ENCODE measurements around the gene DCXR.
"Not testable (repeated sequence)": the region's sequence is repeated elsewhere in the genome, so short reads cannot be mapped to it uniquely, and the experiment has no call there.

DCXR gene

GRCh38 chr17:82041144-82041814 lies 3.8 kb upstream of the DCXR start:
- Histone ChIP-seq H3K9ac (ENCODE audit: insufficient read length, low read depth) (no peak overlapping the region), H3K9me3 (ENCODE audit: insufficient read depth, low read length) (no peaks in the 10 kb centered on the region), H3K36me3 (ENCODE audit: insufficient read depth, insufficient read length, low read length) (peaks cover 4% of the 10 kb centered on the region), H3K4me3 (ENCODE audit: insufficient read length, low read depth) (no peak overlapping the region), H3K27me3 (ENCODE audit: insufficient read depth, insufficient read length) (peaks cover 14% of the 10 kb centered on the region), H3K4me1 (ENCODE audit: insufficient read depth, insufficient read length) (peaks cover 28% of the 10 kb centered on the region)
- DNase-seq (ENCODE audit: low read depth, low spot score): no peak
- no peak for TF ChIP-seq SUZ12 (IDR thresholded peaks at IDR 0.05; ENCODE audit: extremely low read depth, insufficient read depth, insufficient read length)
- TF ChIP-seq ZNF274 (IDR thresholded peaks at IDR 0.05; ENCODE audit: low read depth, low read length): no peak
- no peak for TF ChIP-seq YY1 (IDR thresholded peaks at IDR 0.05; ENCODE audit: insufficient read depth, insufficient read length)

DNA sequence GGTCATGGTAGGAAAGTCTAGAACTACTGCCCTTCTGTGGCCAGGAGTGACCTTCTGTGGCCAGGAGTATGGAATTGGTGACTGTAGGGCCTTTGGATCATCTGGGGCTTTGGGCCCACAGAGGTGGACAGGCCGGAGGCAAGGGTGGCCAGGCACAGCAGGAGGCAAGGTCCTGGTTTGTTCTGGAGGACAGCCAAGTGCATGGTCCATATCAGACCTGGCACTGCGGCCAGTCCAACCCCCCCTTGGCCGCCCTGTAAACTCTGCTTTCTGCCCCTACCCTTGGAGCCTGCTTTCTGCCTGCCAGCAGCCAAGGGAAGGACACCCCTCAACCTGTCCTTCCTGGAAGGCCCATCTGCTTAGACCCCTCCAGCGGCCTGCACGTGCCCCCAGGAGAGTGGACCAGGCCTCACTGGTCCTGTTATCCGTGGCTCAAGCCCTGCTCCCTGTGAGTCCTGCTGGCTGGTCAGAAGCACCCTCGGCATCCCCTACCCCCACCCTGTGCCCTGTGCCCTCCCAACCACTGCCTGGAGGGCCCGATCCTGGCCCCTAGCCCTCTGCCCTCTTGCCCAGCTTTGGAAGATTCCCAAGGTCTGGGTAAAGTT lies 2.3 kb upstream of the DCXR start:
- H3K9me3 ChIP-seq (ENCODE audit: insufficient read depth, low read length): no peaks in the 10 kb centered on the region
- TF ChIP-seq SUZ12 (IDR thresholded peaks at IDR 0.05; ENCODE audit: extremely low read depth, insufficient read depth, insufficient read length) (no peak), ZNF274 (IDR thresholded peaks at IDR 0.05; ENCODE audit: low read depth, low read length) (no peak), YY1 (IDR thresholded peaks at IDR 0.05; ENCODE audit: insufficient read depth, insufficient read length) (no peak)
- H3K9ac ChIP-seq (ENCODE audit: insufficient read length, low read depth): no peak overlapping the region

GRCh38 chr17:82038796-82039409 lies 1.4 kb upstream of the DCXR start:
- not testable (repeated sequence) for H3K4me3 ChIP-seq (ENCODE audit: insufficient read length, low read depth); H3K9ac ChIP-seq (ENCODE audit: insufficient read length, low read depth); H3K9me3 ChIP-seq (ENCODE audit: insufficient read depth, low read length); DNase-seq (ENCODE audit: low read depth, low spot score)
- peaks cover 21% of the 10 kb centered on the region for H3K36me3 ChIP-seq (ENCODE audit: insufficient read depth, insufficient read length, low read length)
- peaks cover 17% of the 10 kb centered on the region for H3K27me3 ChIP-seq (ENCODE audit: insufficient read depth, insufficient read length)
- H3K4me1 ChIP-seq (ENCODE audit: insufficient read depth, insufficient read length): peaks cover 36% of the 10 kb centered on the region

More for the DNA sequence above, 2.3 kb upstream of the DCXR start:
- peaks cover 32% of the 10 kb centered on the region for H3K4me1 ChIP-seq (ENCODE audit: insufficient read depth, insufficient read length)
- H3K4me3 ChIP-seq (ENCODE audit: insufficient read length, low read depth): no peak overlapping the region
- H3K36me3 ChIP-seq (ENCODE audit: insufficient read depth, insufficient read length, low read length): peaks cover 19% of the 10 kb centered on the region
- no peak for DNase-seq (ENCODE audit: low read depth, low spot score)
- peaks cover 17% of the 10 kb centered on the region for H3K27me3 ChIP-seq (ENCODE audit: insufficient read depth, insufficient read length)

- no peak for DNase-seq (ENCODE audit: low read depth, low spot score)
- peaks cover 28% of the 10 kb centered on the region for H3K4me1 ChIP-seq (ENCODE audit: insufficient read depth, insufficient read length)
- H3K36me3 ChIP-seq (ENCODE audit: insufficient read depth, insufficient read length, low read length): peaks cover 31% of the 10 kb centered on the region
- no peak for TF ChIP-seq SUZ12 (IDR thresholded peaks at IDR 0.05; ENCODE audit: extremely low read depth, insufficient read depth, insufficient read length)
- no peak for TF ChIP-seq YY1 (IDR thresholded peaks at IDR 0.05; ENCODE audit: insufficient read depth, insufficient read length)
- no peak overlapping the region for H3K4me3 ChIP-seq (ENCODE audit: insufficient read length, low read depth)
- H3K27me3 ChIP-seq (ENCODE audit: insufficient read depth, insufficient read length): peaks cover 17% of the 10 kb centered on the region
- H3K9ac ChIP-seq (ENCODE audit: insufficient read length, low read depth): peak overlapping the region; percentile 47
- no peaks in the 10 kb centered on the region for H3K9me3 ChIP-seq (ENCODE audit: insufficient read depth, low read length)
These were observed 345 bp upstream of the DCXR start for GRCh38 chr17:82037889-82038195.

DNA sequence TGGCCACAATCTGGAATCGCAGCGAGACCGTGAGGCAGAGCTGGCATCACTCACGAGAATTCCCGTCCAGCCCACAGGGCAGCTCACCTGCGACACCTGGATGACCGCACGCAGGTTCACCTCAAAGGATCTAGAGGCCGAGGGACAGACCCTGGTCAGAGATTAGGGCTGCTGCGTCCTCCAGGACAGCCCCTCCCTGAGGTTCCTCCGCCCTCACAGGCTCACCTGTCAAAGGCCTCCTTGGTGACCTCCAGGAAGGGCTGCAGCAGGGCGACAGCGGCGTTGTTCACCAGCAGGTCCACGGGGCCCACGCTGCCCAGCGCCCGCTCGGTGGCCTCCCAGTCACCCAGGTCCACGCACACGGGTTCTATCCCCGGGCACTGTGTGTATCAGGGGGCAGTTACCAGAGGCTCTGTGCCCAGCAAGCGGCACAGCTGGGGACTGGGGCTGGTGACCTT lies 834 bp downstream of the DCXR start:
- Histone ChIP-seq H3K27me3 (ENCODE audit: insufficient read depth, insufficient read length) (peaks cover 15% of the 10 kb centered on the region), H3K9ac (ENCODE audit: insufficient read length, low read depth) (peak overlapping the region; percentile 81), H3K4me1 (ENCODE audit: insufficient read depth, insufficient read length) (peaks cover 30% of the 10 kb centered on the region), H3K4me3 (ENCODE audit: insufficient read length, low read depth) (peak overlapping the region; percentile 83), H3K36me3 (ENCODE audit: insufficient read depth, insufficient read length, low read length) (peaks cover 34% of the 10 kb centered on the region), H3K9me3 (ENCODE audit: insufficient read depth, low read length) (no peaks in the 10 kb centered on the region)
- TF ChIP-seq ZNF274 (IDR thresholded peaks at IDR 0.05; ENCODE audit: low read depth, low read length) (no peak), YY1 (IDR thresholded peaks at IDR 0.05; ENCODE audit: insufficient read depth, insufficient read length) (no peak), SUZ12 (IDR thresholded peaks at IDR 0.05; ENCODE audit: extremely low read depth, insufficient read depth, insufficient read length) (no peak)
- DNase-seq (ENCODE audit: low read depth, low spot score): no peak

DNA sequence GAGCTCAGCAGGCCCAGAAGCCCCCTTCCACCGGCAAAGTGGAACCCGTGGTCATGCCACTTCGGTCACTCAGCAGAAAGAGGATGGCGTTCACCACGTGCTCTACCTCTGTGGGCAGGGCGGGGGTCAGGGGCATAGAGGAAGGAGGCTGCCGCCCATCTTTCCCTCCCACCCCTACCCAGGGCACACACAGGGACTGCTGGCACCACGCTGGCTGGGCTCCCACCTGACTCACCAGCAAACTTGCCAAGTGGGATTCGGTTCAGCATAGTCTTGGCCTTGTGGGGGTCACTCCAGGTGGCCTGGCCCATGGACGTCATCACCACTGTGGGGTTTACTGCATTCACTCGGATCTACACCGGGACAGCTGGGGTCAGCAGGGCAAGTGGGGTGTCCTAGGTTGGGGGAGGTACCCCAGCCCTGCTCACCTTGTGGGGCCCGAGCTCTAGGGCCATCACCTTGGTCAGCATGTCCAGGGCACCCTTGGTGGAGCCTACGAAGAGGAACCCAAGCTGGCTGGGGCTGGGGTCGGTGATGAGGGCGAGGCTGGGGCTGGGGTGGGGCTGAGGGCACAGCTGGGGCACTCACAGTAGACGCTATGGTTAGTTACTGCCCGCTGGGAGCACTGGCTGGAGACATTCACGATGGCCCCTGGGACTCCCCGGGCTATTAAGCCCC lies 1.4 kb downstream of the DCXR start:
- H3K9ac ChIP-seq (ENCODE audit: insufficient read length, low read depth): peak overlapping the region; percentile 81
- TF ChIP-seq SUZ12 (IDR thresholded peaks at IDR 0.05; ENCODE audit: extremely low read depth, insufficient read depth, insufficient read length) (no peak), ZNF274 (IDR thresholded peaks at IDR 0.05; ENCODE audit: low read depth, low read length) (no peak), YY1 (IDR thresholded peaks at IDR 0.05; ENCODE audit: insufficient read depth, insufficient read length) (no peak)
- peaks cover 30% of the 10 kb centered on the region for H3K4me1 ChIP-seq (ENCODE audit: insufficient read depth, insufficient read length)
- no peak for DNase-seq (ENCODE audit: low read depth, low spot score)
- no peaks in the 10 kb centered on the region for H3K9me3 ChIP-seq (ENCODE audit: insufficient read depth, low read length)
- peaks cover 34% of the 10 kb centered on the region for H3K36me3 ChIP-seq (ENCODE audit: insufficient read depth, insufficient read length, low read length)
- peak overlapping the region; percentile 83 for H3K4me3 ChIP-seq (ENCODE audit: insufficient read length, low read depth)
- H3K27me3 ChIP-seq (ENCODE audit: insufficient read depth, insufficient read length): peaks cover 15% of the 10 kb centered on the region

- Histone ChIP-seq H3K9me3 (ENCODE audit: insufficient read depth, low read length) (no peaks in the 10 kb centered on the region), H3K27me3 (ENCODE audit: insufficient read depth, insufficient read length) (peaks cover 15% of the 10 kb centered on the region), H3K36me3 (ENCODE audit: insufficient read depth, insufficient read length, low read length) (peaks cover 34% of the 10 kb centered on the region), H3K4me3 (ENCODE audit: insufficient read length, low read depth) (no peak overlapping the region), H3K9ac (ENCODE audit: insufficient read length, low read depth) (peak overlapping the region; percentile 63), H3K4me1 (ENCODE audit: insufficient read depth, insufficient read length) (peaks cover 33% of the 10 kb centered on the region)
- DNase-seq (ENCODE audit: low read depth, low spot score): no peak
- TF ChIP-seq SUZ12 (IDR thresholded peaks at IDR 0.05; ENCODE audit: extremely low read depth, insufficient read depth, insufficient read length) (no peak), YY1 (IDR thresholded peaks at IDR 0.05; ENCODE audit: insufficient read depth, insufficient read length) (no peak), ZNF274 (IDR thresholded peaks at IDR 0.05; ENCODE audit: low read depth, low read length) (no peak)
These were observed 2.0 kb downstream of the DCXR start for GRCh38 chr17:82035488-82035887.

All from NT2/D1 (cell line).